SK-N-SH (cell line): ENCODE measurements around the gene FXYD5. TPM values are rescaled to one million over a fixed set of nuclear protein-coding genes. Genes with fewer than 3 reads are reported as not detected.

ENCODE experiments used
- CTCF ChIA-PET: fragments of 300-600, 350-600 bp; formaldehyde crosslinking; extraction: SDS; loops from one replicate; lab custom pipeline; 2021; lab: Yijun Ruan, JAX
- POLR2A ChIA-PET: fragments of 350-600 bp; sonication (Branson Sonifier 250); formaldehyde crosslinking; extraction: SDS; loops from one replicate; lab custom pipeline; 2020; ENCODE audit warnings: antibody characterized with exemption, inconsistent platforms; lab: Yijun Ruan, JAX
- DNase-seq: peaks from one replicate; pipeline ENCODE4 v3.0.0; 2012
- H2AFZ ChIP-seq: fragments of 200-600 bp; sonication (generic); 2 replicates; pipeline ENCODE4 v1.8.1; 2016; ENCODE audit warnings: antibody characterized with exemption, mild to moderate bottlenecking, low read depth
- H3F3A ChIP-seq: fragments of 200-600 bp; sonication (generic); replicated peaks from 2 replicates; pipeline ENCODE3; 2016; ENCODE audit warnings: antibody characterized with exemption, mild to moderate bottlenecking; ENCODE audit not compliant: insufficient read depth
- H3K27ac ChIP-seq, 2 experiments: fragments of 200-500 bp in 1 of 2; fragments of 200-600 bp in 1 of 2; sonication (Bioruptor generic) in 1 of 2; sonication (generic), shearing (Covaris generic) in 1 of 2; 2 replicates each; pipeline versions ENCODE4 v1.5.1 to v1.6.1; 2014 to 2016; ENCODE audit warnings: low read depth in 2 of 2, inconsistent platforms in 1 of 2, low read length in 1 of 2, mild to moderate bottlenecking in 1 of 2, mixed read lengths in 1 of 2
- H3K27me3 ChIP-seq: fragments of 200-600 bp; sonication (generic), shearing (Covaris generic); 2 replicates; pipeline ENCODE4 v1.6.1; 2016; ENCODE audit warnings: mixed run types; ENCODE audit not compliant: insufficient read depth
- H3K36me3 ChIP-seq, 2 experiments: fragments of 200-500 bp in 1 of 2; fragments of 200-600 bp in 1 of 2; sonication (Bioruptor generic) in 1 of 2; sonication (generic) in 1 of 2; replicated peaks in 1 of 2; 2 replicates each; pipeline versions ENCODE3 to v1.5.1; 2014 to 2016; ENCODE audit warnings: low read length in 1 of 2, mild to moderate bottlenecking in 1 of 2; ENCODE audit not compliant: insufficient read depth in 2 of 2, control insufficient read depth in 1 of 2
- H3K4me1 ChIP-seq, 2 experiments: fragments of 200-500 bp in 1 of 2; fragments of 200-600 bp in 1 of 2; sonication (Bioruptor generic) in 1 of 2; sonication (generic), shearing (Covaris generic) in 1 of 2; 2 replicates each; pipeline versions ENCODE4 v1.5.1 to v1.6.1; 2014 to 2016; ENCODE audit warnings: low read depth in 1 of 2, low read length in 1 of 2, mixed run types in 1 of 2; ENCODE audit not compliant: insufficient read depth in 2 of 2, control insufficient read depth in 1 of 2
- H3K4me2 ChIP-seq: fragments of 200-600 bp; sonication (generic), shearing (Covaris generic); 2 replicates; pipeline ENCODE4 v1.6.1; 2017; ENCODE audit warnings: mixed run types
- H3K4me3 ChIP-seq, 2 experiments: fragments of 200-500 bp in 1 of 2; fragments of 200-600 bp in 1 of 2; sonication (Bioruptor generic) in 1 of 2; sonication (generic), shearing (Covaris generic) in 1 of 2; 2 replicates each; pipeline versions ENCODE4 v1.5.1 to v1.8.1; 2014 to 2016; ENCODE audit warnings: low read depth in 2 of 2, inconsistent platforms in 1 of 2, low read length in 1 of 2, mild to moderate bottlenecking in 1 of 2, mixed read lengths in 1 of 2, moderate library complexity in 1 of 2
- H3K79me2 ChIP-seq: fragments of 200-600 bp; sonication (generic); 2 replicates; pipeline ENCODE4 v1.8.1; 2017; ENCODE audit warnings: mild to moderate bottlenecking; ENCODE audit not compliant: insufficient read depth
- H3K9ac ChIP-seq: fragments of 200-600 bp; sonication (generic); 2 replicates; pipeline ENCODE4 v1.6.1; 2017; ENCODE audit warnings: mixed run types
- H3K9me2 ChIP-seq: fragments of 200-600 bp; sonication (generic); 2 replicates; pipeline ENCODE4 v1.6.1; 2017; ENCODE audit warnings: mixed run types
- H3K9me3 ChIP-seq: fragments of 200-600 bp; sonication (generic); 2 replicates; pipeline ENCODE4 v1.6.1; 2017; ENCODE audit warnings: mixed run types, mild to moderate bottlenecking, moderate library complexity
- H4K20me1 ChIP-seq: fragments of 200-600 bp; sonication (generic); 2 replicates; pipeline ENCODE4 v1.6.1; 2017; ENCODE audit warnings: mild to moderate bottlenecking, mixed run types; ENCODE audit not compliant: insufficient read depth
- CTCF ChIP-seq: fragments of 200-600 bp; sonication (generic); IDR thresholded peaks from 2 replicates; pipeline ENCODE4 v1.6.1; 2017; ENCODE audit warnings: antibody characterized with exemption, mild to moderate bottlenecking, moderate library complexity
- ELF1 ChIP-seq: IDR thresholded peaks from 2 replicates; pipeline ENCODE4 v1.4.0; 2012
- EZH2phosphoT487 ChIP-seq: fragments of 200-600 bp; sonication (generic); IDR thresholded peaks from 2 replicates; pipeline ENCODE4 v1.6.1; 2017; ENCODE audit warnings: low read depth, mixed run types, mild to moderate bottlenecking, antibody characterized with exemption, moderate library complexity, borderline replicate concordance
- GATA2 ChIP-seq: sonication (generic); formaldehyde crosslinking; IDR thresholded peaks from 2 replicates; pipeline ENCODE4 v1.5.0; 2020; ENCODE audit warnings: mild to moderate bottlenecking, missing genetic modification reagents
- NFIC ChIP-seq: IDR thresholded peaks from 2 replicates; pipeline ENCODE4 v1.4.0; 2012; ENCODE audit warnings: borderline replicate concordance
- PBX3 ChIP-seq: IDR thresholded peaks from 2 replicates; pipeline ENCODE4; 2012
- RAD21 ChIP-seq: IDR thresholded peaks from 2 replicates; pipeline ENCODE4 v1.6.1; 2012; ENCODE audit warnings: mild to moderate bottlenecking, low read length
- REST ChIP-seq: IDR thresholded peaks from 2 replicates; pipeline ENCODE4 v1.6.1; 2012; ENCODE audit warnings: mild to moderate bottlenecking, low read depth, low read length, moderate library complexity
- SMC3 ChIP-seq: IDR thresholded peaks from 2 replicates; pipeline ENCODE4 v1.6.1; 2012; ENCODE audit warnings: low read depth, low read length, improper control_type of control experiment
- TAF1 ChIP-seq: IDR thresholded peaks from 2 replicates; pipeline ENCODE4 v1.6.1; 2012; ENCODE audit warnings: low read depth, mild to moderate bottlenecking, low read length, moderate library complexity, borderline replicate concordance
- USF1 ChIP-seq: IDR thresholded peaks from 2 replicates; pipeline ENCODE4 v1.4.0; 2012; ENCODE audit warnings: low read depth, borderline replicate concordance
- YY1 ChIP-seq: IDR thresholded peaks from 2 replicates; pipeline ENCODE4 v1.4.0; 2012; ENCODE audit warnings: low read depth, mild to moderate bottlenecking
- ZBTB33 ChIP-seq: IDR thresholded peaks from 2 replicates; pipeline ENCODE4 v1.4.0; 2012; ENCODE audit warnings: low read depth, borderline replicate concordance
- WGBS: methylation state at CpG from one replicate; pipeline ENCODE4 v1.1.6; 2017; ENCODE audit warnings: low lambda C conversion rate; 5-methylcytosine and 5-hydroxymethylcytosine counted together
- polyA plus RNA-seq, 3 experiments: library from polyadenylated mRNA; depleted of rRNA; stranded (reverse); fragments of >200 nt; gene quantifications; 2 replicates each; pipeline ENCODE4 v1.2.3, GENCODE V29; 2012

The FXYD5 gene
- polyA plus RNA-seq, 1 of the 3 experiments (the other 2 are of a cell fraction), result 195 TPM

GRCh38 chr19:35168196-35168595, 13.7 kb downstream of the FXYD5 start:
- no peak overlapping the region for H3K4me2 ChIP-seq
- CTCF ChIA-PET, result interaction anchor here (1.3 kb wide), 1 partner anchor 12 kb away, joined by 4 read pairs; no protein-coding TSS in a partner anchor
- peaks cover 4% of the 10 kb centered on the region for H3F3A ChIP-seq
- H3K27me3 ChIP-seq, result no peaks in the 10 kb centered on the region
- no peaks in the 10 kb centered on the region; a peak in 1 of 4 replicates for H3K4me1 ChIP-seq
- H2AFZ ChIP-seq, result no peak overlapping the region
- TF ChIP-seq CTCF (peak; percentile 10; the same call in 1 of the 2 replicates), EZH2phosphoT487 (no peak), SMC3 (no peak), NFIC (no peak), TAF1 (no peak), GATA2 (CRISPR knock-in tag) (0 out of 2 replicates have a peak, but pooled peaks have one; percentile 16), ELF1 (no peak), PBX3 (no peak; the same call in 1 of the 2 replicates), USF1 (no peak), YY1 (no peak), REST (no peak), RAD21 (no peak), ZBTB33 (no peak)
- POLR2A ChIA-PET, result no interaction called here
- H3K4me3 ChIP-seq, result no peak overlapping the region
- no peak overlapping the region for H3K9ac ChIP-seq
- no peaks in the 10 kb centered on the region for H3K9me2 ChIP-seq
- peaks cover 8 to 45% of the 10 kb centered on the region in 2 experiments for H3K36me3 ChIP-seq
- H3K9me3 ChIP-seq, result no peaks in the 10 kb centered on the region
- H4K20me1 ChIP-seq, result no peaks in the 10 kb centered on the region
- WGBS, result 45% methylated on average over 3 of the region's 3 CpGs
- no peak overlapping the region for H3K27ac ChIP-seq
- DNase-seq, result no peak
- no peaks in the 10 kb centered on the region for H3K79me2 ChIP-seq
